Activated naive CD4-positive, alpha-beta T cell (primary cell): ENCODE measurements around the gene TMEM164.

Experiments used
- DNase-seq, 4 experiments: peaks; one replicate each; lab custom pipeline; 2025; lab: John Stamatoyannopoulos, UW

Gene TMEM164

GRCh38 chrX:110003167-110004156 lies 548 bp downstream of the TMEM164 start:
- no peak for DNase-seq

DNA sequence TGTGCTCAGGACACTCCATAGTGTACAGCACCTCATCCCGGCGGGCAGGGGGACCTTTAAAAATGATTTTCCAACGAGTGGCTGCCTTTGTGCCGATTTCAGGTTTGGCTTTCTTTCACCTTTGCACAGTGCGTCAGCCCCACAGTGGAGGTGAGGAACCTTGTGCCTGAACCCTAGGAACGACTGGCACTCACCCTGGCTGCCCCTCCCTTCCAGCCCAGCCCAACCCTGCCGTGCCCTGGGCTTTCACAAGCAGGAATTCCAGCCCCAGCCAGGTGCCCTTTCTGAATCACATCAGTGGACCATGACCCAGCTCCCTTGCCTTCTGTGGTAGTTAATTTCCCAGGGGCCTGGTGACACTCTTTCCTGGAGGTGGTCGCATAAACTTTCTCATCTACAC lies 1.3 kb downstream of the TMEM164 start:
- no peak for DNase-seq

GRCh38 chrX:110004731-110005369 lies 1.9 kb downstream of the TMEM164 start:
- DNase-seq: no peak

DNA sequence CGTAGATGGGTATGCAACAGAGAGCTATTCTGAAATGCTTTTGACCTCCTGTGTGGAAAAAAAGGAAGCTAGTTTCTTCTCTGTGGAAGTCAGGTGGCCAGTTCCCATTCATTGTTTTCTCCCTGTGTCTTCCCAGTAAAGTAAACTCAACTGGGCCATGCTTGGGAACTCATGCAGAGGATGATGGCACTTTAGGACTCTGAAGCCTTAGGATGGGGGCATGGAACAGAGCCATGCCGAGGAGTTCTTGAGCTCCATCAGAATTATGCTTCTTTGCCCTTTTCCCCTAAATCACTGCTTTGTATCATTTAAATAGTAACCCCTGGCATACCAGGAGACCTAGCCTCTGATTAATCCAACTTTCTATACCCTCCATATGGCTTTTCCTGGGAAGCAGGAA lies 3.2 kb downstream of the TMEM164 start:
- no peak for DNase-seq

GRCh38 chrX:110006821-110007375 lies 4.0 kb downstream of the TMEM164 start:
- no peak for DNase-seq

GRCh38 chrX:110008011-110008635 lies 5.2 kb downstream of the TMEM164 start:
- no peak for DNase-seq

DNA sequence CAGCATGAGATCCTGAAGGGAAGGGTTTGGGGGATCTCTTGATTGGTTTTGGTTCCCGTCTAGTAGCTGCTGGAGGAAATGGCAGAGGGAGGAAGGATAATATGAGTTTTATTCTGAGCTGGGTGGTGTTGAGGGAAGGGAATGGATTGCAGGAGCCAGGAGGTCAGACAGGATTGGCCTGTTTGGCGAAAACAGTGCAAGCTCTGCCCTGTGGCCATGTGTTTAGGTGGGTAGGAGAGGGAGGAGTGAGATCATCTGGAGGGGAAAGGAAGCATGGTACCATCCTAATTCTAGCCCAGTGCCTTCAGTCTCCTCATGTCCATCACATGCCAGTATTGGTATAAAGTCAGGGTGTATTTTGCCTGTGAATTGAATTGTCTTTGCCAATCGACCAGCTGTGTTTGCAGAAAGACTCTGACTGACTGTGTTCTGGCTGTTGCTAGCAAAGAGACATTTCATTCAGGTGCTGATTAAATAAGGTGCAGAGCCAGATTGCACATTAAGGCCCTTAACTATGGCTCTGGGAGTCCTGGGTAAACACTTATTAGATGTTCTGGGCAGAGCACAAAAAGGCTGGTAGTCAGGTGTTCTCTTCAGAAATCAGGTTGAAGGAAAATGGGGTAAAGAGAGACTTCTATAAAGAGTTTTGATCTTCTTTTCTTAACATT lies 10.0 kb downstream of the TMEM164 start:
- DNase-seq: no peak

GRCh38 chrX:110013968-110014367 lies 11.1 kb downstream of the TMEM164 start:
- no peak for DNase-seq

DNA sequence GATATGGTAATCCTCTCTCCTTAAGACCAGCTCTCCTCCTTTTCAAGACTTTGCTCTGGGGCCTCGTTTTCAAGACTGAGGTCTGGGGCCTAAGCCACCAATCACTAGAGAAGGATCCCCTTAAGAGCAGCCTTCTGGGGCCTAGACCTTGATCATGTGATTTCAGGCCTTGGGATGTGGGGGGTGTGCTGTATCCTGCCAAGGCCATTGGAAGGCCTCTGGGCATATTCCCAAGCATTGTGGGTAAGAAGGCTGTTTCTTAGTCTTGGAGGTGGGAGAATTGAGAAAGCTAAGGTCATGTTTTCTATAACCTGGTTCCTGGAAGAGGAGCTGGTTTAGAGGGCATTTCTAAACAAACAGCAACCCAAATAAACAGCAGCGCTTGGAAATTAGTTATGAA lies 12.1 kb downstream of the TMEM164 start:
- DNase-seq: no peak

DNA sequence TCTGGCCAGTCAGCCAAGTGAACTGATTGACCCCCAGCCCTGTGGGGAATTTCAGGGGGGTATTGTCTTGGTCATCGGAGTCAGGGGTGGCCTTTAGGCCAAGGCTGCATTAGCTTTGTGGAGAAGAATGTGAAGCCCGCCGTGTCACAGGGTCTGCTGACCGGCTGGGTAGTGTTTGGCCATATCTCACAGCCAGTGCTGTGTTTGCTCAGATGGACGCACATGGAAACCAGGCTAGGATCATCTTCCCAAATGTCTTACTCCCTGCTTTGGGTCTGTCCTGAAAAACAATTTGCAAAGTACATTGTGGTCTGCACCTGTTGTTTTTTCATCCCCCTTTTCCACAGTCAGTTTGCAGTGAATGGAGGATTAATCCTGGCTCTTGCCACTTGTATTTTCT lies 13.0 kb downstream of the TMEM164 start:
- DNase-seq: no peak

- no peak for DNase-seq
Measured at GRCh38 chrX:110020536-110020935, 17.6 kb downstream of the TMEM164 start.

DNA sequence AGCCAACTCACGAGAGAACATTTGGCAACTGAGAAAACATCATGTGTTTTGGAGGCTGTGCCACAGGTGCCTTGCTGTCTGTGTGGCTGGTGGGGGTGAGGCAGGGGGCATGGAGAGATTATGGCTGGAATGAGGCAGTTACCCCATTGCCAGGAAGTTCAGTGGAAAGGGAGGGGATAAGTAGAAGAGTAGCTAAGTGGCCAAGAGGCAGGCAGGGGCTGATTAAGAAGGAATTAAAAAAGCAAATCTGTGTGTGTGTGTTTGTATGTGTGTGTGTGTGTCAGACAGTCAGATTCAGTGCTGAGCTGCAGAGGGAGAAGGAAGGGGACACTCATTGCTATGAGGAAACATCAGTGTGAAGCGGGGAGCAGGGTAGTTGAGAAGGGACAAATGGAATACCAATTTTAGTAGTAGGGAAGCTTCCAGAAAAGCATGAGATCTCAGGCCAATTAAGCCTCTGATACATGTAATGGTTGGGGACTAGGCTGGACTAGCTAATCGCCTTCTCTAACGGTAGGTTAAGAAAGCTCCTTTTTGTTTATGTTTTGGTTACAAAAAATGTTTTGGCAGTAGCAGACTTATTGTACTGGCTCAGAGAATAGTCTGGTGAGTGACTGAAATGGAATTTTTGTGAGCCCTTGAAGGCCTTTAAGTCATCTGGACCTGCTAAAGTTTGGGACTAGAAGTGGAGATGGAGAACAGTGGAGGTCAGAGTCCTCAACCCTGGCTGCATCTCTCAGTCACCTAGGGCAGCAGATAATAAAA lies 18.5 kb downstream of the TMEM164 start:
- no peak for DNase-seq

GRCh38 chrX:110022599-110023448 lies 19.9 kb downstream of the TMEM164 start:
- DNase-seq: no peak

- DNase-seq: no peak
Measured at GRCh38 chrX:110025395-110025794, 22.5 kb downstream of the TMEM164 start.

DNA sequence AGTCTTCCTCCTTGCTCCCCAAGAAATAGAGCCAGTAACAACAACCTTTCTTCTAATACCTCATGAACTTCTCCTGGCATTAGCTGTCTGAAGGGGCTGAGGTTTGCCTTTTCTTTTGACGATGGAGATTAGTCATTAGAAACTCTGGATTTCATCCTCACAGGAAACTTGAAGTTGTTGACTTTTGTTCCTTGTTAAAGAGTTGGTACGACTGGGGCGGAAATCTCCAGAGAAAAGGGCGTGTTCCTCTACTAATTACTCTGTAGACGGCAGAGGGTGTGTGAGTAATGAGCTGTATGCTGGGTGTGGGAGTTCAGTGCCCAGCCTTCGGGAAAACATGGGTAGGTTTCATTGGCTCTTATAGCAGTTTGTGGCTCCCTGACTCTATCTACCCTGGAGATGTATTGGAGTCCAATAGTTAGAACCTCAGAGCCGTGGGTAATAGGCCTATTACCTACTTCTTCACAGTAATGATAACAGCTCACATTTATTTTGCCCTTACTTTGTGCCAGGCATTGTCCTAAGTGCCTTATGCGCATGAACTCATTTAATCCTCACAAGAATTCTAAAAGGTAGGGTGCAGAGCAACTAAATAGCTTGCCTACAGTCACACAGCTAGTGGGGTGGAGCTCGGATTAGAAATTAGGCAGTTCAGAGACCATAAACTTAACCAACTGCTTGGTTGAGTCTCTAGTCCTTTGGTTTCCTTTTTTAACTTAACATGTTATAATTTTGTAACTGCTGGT lies 23.4 kb downstream of the TMEM164 start:
- no peak for DNase-seq

DNA sequence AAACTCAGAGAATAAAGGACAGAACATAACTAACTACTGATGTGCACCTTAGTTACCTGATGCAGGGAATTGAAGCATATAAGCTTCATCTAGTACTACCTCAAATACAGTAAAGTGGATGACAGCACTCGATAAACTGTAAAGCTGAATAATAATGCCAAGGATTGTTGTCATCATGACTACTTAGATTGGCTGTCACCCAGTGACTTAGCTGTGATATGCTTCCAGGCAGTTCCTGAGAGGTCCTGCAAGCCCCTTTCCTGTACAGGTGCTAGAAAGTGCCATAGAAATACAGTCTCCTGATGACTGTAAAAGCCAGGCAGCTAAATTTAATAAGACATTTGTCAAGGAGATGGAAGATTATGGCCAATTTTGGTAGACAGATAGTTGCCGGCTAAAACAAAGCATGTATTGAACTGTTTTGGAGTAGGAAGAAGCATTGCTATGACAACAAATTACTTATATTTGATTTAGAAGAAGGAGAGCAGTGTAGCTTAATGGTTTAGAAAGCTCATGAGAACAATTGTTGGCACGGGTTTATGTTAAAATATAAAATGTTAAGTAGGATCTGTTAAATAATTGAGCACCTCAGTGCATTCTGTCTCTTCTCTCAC lies 29.7 kb downstream of the TMEM164 start:
- DNase-seq: no peak

- DNase-seq: no peak
Measured at GRCh38 chrX:110034036-110034435, 31.1 kb downstream of the TMEM164 start.

DNA sequence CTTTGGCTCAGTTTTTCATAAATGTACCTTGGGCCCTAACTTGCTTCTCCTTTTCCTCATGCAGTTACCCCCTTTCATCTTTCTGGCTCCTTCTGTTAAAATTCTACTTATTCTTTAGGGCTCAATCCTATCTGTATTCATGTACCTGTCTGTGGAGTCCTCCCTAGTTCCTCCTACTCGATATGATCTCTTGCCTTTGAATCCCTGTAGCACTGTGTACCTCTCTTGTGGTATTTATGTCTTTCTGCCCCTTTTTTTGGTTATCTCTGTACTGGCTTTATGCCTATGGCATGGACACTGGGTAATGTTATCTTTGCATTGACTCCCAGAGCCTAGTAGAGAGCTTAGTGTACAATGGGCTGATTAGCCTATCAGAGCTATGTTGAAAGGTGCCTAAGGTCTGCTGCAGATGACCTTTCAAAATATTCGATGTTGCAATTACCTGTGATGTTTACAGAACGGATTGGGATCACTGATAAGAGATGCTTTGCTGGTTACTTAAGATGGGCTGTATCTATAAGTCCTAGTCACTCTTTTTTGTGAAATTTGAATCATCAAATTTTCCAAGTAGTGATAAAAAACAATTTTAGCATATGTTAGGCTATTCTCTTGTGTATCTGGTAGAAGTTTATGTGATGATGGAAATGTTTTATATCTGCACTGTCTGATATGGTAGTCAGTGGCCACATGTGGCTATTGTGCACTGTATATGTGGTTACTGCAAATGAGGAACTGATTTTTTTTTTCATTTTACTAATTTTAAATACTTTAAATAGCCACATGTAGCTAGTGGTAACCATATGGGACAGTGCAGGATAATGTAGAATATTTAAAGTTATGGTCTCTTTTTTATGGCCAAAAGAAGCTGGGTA lies 33.5 kb downstream of the TMEM164 start:
- DNase-seq: no peak
